ENCODE results near the gene ALDH9A1. TPM values are rescaled to one million over a fixed set of nuclear protein-coding genes. Genes with fewer than 3 reads are reported as not detected.

Gene ALDH9A1
- total and polyA plus RNA-seq, 2 of the 8 experiments (the other 6 are each of a cell fraction or from before 2014, with no cell fraction given) = 57.6 to 63.8 TPM

DNA sequence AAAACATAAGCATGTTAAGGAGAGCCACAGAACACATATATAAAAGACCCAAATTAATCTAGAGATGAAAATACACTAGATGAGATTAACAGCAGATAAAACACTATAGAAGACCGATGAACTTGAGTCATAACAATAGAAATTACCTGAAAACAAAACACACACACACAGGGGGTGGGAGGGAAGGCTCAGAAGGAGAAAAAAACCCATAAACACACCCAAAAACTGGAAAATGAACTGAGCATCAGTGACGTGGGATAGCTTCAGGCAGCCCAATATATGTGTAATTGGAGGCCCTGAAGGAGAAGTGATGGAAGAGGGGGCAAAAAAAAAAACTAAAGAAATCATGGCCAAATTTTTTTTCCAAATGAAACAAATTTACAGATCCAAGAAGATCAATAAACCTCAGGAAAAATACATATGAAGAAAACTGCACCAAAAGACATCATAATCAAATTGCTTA, 11.4 kb downstream of the ALDH9A1 start:
- DNase-seq (ENCODE audit: low read depth in 1 of 2, low spot score in 2 of 2) = no peak
- H3K23me2 ChIP-seq (ENCODE audit: low read depth, low read length) = no peaks in the 10 kb centered on the region
- H4K20me1 ChIP-seq (replicated peaks in 1 of 2; ENCODE audit: control insufficient read depth in 1 of 2, insufficient read depth in 2 of 2, low read length in 2 of 2) = peaks cover 3 to 4% of the 10 kb centered on the region in 2 experiments
- peaks cover 5% of the 10 kb centered on the region for H3K79me1 ChIP-seq (ENCODE audit: low read depth, low read length)
- no peak overlapping the region for H3K18ac ChIP-seq (ENCODE audit: extremely low read depth, low read length)
- POLR2A ChIA-PET (ENCODE audit: partially characterized antibody) = interaction anchor here (1.2 kb wide), 1 partner anchor 56 kb away, joined by 3 read pairs; the partner anchor contains the start of gene MGST3
- H2BK12ac ChIP-seq (ENCODE audit: low read depth, low read length) = no peak overlapping the region
- no peak overlapping the region for H2AK5ac ChIP-seq (ENCODE audit: low read depth, low read length)
- no peak overlapping the region for H4K8ac ChIP-seq (ENCODE audit: extremely low read depth, insufficient read depth, low read length)
- no peak overlapping the region for H2BK15ac ChIP-seq (ENCODE audit: low read length)
- H2BK20ac ChIP-seq (ENCODE audit: low read length) = no peak overlapping the region
- H2BK5ac ChIP-seq (ENCODE audit: low read depth, low read length) = no peak overlapping the region
- peaks cover 0 to 17% (median 9%) of the 10 kb centered on the region in 4 experiments; a peak in 4 of 8 replicates for H3K36me3 ChIP-seq (ENCODE audit: control insufficient read depth in 2 of 4, insufficient read depth in 4 of 4, low read length in 3 of 4)
- H3K4me3 ChIP-seq (ENCODE audit: extremely low read depth in 1 of 4, insufficient read depth in 2 of 4, low read depth in 3 of 4, low read length in 4 of 4) = no peak overlapping the region
- H3K27me3 ChIP-seq (replicated peaks in 1 of 4; ENCODE audit: control insufficient read depth in 3 of 4, extremely low read depth in 1 of 4, insufficient read depth in 3 of 4, low read length in 3 of 4) = no peaks in the 10 kb centered on the region
- no peak overlapping the region for H2BK120ac ChIP-seq (replicated peaks; ENCODE audit: low read depth, low read length)
- no peak overlapping the region for H4K5ac ChIP-seq (ENCODE audit: insufficient read length, low read depth, low read length)
- H3K79me2 ChIP-seq (ENCODE audit: control insufficient read depth in 1 of 2, insufficient read depth in 2 of 2, low read length in 2 of 2) = peaks cover 0 to 33% of the 10 kb centered on the region in 2 experiments; a peak in 3 of 4 replicates
- no peak overlapping the region for H2AFZ ChIP-seq (ENCODE audit: low read length)
- no peak overlapping the region for H3K4ac ChIP-seq (replicated peaks; ENCODE audit: insufficient read length, low read depth, low read length)
- H3K4me1 ChIP-seq (replicated peaks in 1 of 4; ENCODE audit: control insufficient read depth in 3 of 4, insufficient read depth in 4 of 4, low read length in 3 of 4) = no peaks in the 10 kb centered on the region
- peaks cover 5 to 6% of the 10 kb centered on the region in 2 experiments; a peak in 3 of 4 replicates for H3K9me3 ChIP-seq (ENCODE audit: insufficient read depth in 2 of 2, low read depth in 1 of 2, low read length in 1 of 2)
- H3K4me2 ChIP-seq (ENCODE audit: insufficient read depth in 1 of 2, low read depth in 2 of 2, low read length in 2 of 2) = no peak overlapping the region
- no peak overlapping the region for H3K56ac ChIP-seq (replicated peaks; ENCODE audit: insufficient read length, low read depth, low read length)
- FAIRE-seq = no peak
- no peak overlapping the region for H3K27ac ChIP-seq (ENCODE audit: low read depth, low read length)
- WGBS, 2 experiments (ENCODE audit: extremely low coverage in 1 of 2, insufficient coverage in 1 of 2, insufficient read length in 1 of 2, insufficient replicate concordance in 2 of 2, low coverage in 1 of 2, low lambda C conversion rate in 2 of 2, missing lambda C conversion rate in 1 of 2) = 90% methylated on average over 2 of the region's 2 CpGs; no CpG with 5 or more reads in 1 of the 2 experiments
- H3K23ac ChIP-seq (ENCODE audit: insufficient read length) = no peak overlapping the region
- CTCF ChIA-PET (ENCODE audit: partially characterized antibody) = interaction anchor here (1.1 to 4.3 kb wide), 2 partner anchors 86 to 214 kb away, joined by 3 to 26 read pairs; no protein-coding TSS in a partner anchor
- no peak overlapping the region for H3K9ac ChIP-seq (replicated peaks in 1 of 4; ENCODE audit: extremely low read depth in 1 of 4, low read depth in 3 of 4, low read length in 3 of 4)
- H3K14ac ChIP-seq (ENCODE audit: insufficient read length) = no peak overlapping the region
- no peak overlapping the region for H4K91ac ChIP-seq (replicated peaks; ENCODE audit: insufficient read length, low read length)
- no peak for TF ChIP-seq CBX8 (IDR thresholded peaks at IDR 0.05; ENCODE audit: borderline replicate concordance, low read depth, low read length)
- no peak for TF ChIP-seq SAP30 (IDR thresholded peaks at IDR 0.05; ENCODE audit: insufficient read depth, insufficient replicate concordance, low read length)

Measured in H1 (cell line).